Activated CD8-positive, alpha-beta memory T cell treated with anti-CD3 and anti-CD28 coated beads, Interleukin-2, amount 50 U/mL, for 1 hour (primary cell): ENCODE measurements around the gene AP4M1.

Experiments
- DNase-seq: peaks from one replicate; pipeline ENCODE4 v3.0.0-alpha.2; 2020; ENCODE audit errors: extremely low read depth

Gene AP4M1

GRCh38 chr7:100157334-100158228, 56.1 kb downstream of the AP4M1 start:
- no peak for DNase-seq
